ENCODE data around the gene PRDM16. TPM values are rescaled to one million over a fixed set of nuclear protein-coding genes. Genes with fewer than 3 reads are reported as not detected.

The PRDM16 gene
- total RNA-seq, 1 experiment from 2014 or later = 0.17 TPM

DNA sequence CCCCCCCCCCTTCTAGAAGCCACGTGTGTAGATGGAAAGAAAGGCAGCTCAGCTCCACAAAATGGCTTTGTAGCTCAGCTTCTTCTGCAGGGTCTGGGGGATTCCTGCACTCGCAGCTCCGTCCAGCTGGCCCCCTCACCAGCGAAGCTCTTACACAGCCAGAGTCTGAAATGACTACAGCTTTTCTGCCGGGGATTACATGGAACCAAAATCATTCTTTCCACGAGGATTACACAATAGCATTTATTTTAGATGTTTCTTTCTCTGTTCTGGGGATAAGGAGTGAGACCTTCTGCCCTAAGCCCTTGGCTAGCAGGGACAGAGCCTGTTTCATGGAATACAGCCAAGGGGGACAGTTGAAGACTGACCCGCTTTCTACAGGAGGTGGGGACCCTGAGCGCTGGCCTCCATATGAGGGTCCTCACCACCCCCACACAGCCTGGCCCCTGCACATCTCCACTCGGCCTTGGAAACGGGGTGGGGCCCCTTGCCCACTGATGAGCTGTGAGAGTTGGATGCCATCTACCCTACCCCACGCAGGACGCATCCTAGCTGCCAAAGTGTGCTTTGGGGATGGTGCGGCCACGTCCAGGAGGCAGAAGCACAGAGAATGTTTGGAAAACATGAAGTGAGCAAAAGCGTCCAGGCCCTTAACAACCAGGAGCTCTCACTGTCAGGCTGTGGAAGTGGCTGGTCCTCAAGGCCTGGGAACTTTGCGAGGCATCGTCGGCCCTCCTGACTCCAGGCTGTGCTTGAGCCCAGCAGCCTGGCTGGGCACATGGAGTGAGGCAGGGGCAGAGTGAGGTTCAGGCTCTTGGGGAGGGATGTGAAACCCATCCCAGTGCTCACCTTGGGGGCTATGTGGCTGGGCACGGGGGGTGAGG, 33.2 kb upstream of the PRDM16 start:
- no peak overlapping the region for H2BK15ac ChIP-seq (ENCODE audit: low read depth, low read length)
- no peaks in the 10 kb centered on the region for H3K4me1 ChIP-seq (ENCODE audit: insufficient read depth, low read length)
- H2BK120ac ChIP-seq (ENCODE audit: low read depth, low read length, poor library complexity, severe bottlenecking) = no peak overlapping the region
- Mint-ChIP-seq H3K9me3 (peaks cover 0 to 23% of the 10 kb centered on the region in 2 experiments; a peak in 2 of 5 replicates), H3K27ac (peak overlapping the region in 1 of 3 experiments; percentile 70; a peak in 1 of 7 replicates), H3K27me3 (ENCODE audit: low read depth) (peaks cover 4% of the 10 kb centered on the region), H3K36me3 (ENCODE audit: insufficient read depth in 1 of 3, low read depth in 3 of 3) (peaks cover 0 to 9% (median 0%) of the 10 kb centered on the region in 3 experiments; a peak in 2 of 7 replicates), H3K4me3 (no peak overlapping the region), H3K4me1 (peaks cover 0 to 3% of the 10 kb centered on the region in 2 experiments; a peak in 1 of 4 replicates)
- no peaks in the 10 kb centered on the region for H3K23me2 ChIP-seq (ENCODE audit: insufficient read length, low read depth, low read length, poor library complexity, severe bottlenecking)
- no peak overlapping the region for H3K23ac ChIP-seq (ENCODE audit: insufficient read length, low read depth, low read length)
- H3K4me2 ChIP-seq (ENCODE audit: insufficient read depth, insufficient read length, low read length) = no peak overlapping the region
- no peak overlapping the region for H2BK12ac ChIP-seq (ENCODE audit: insufficient read length, low read depth, low read length)
- H3K27ac ChIP-seq (ENCODE audit: insufficient read length, low read depth, low read length) = no peak overlapping the region
- no peak overlapping the region for H2AFZ ChIP-seq (ENCODE audit: low read length)
- H2BK20ac ChIP-seq (ENCODE audit: low read depth, low read length, poor library complexity, severe bottlenecking) = no peak overlapping the region
- no peak overlapping the region for H3K4ac ChIP-seq (ENCODE audit: low read depth, low read length)
- H3K27me3 ChIP-seq (ENCODE audit: insufficient read depth, low read length) = no peaks in the 10 kb centered on the region
- WGBS (ENCODE audit: extremely low coverage, insufficient read length, low lambda C conversion rate) = no CpG with 5 or more reads among the region's 19 CpGs
- no peaks in the 10 kb centered on the region for H3K79me2 ChIP-seq (ENCODE audit: insufficient read depth, low read length)
- no peak overlapping the region for H4K91ac ChIP-seq (ENCODE audit: insufficient read length, low read depth, low read length)
- H3K56ac ChIP-seq (ENCODE audit: insufficient read length, low read depth, low read length) = no peak overlapping the region
- no peak overlapping the region for H4K5ac ChIP-seq (ENCODE audit: insufficient read length, low read depth, low read length)
- no peaks in the 10 kb centered on the region for H4K20me1 ChIP-seq (ENCODE audit: control insufficient read depth, insufficient read depth, insufficient read length)
- H3K9me3 ChIP-seq (ENCODE audit: control insufficient read depth, low read depth, low read length) = peaks cover 8% of the 10 kb centered on the region
- H3T11ph ChIP-seq (ENCODE audit: low read length) = no peak overlapping the region
- no peak overlapping the region for H3K14ac ChIP-seq (ENCODE audit: insufficient read depth, low read length)
- H4K8ac ChIP-seq (replicated peaks; ENCODE audit: insufficient read length, low read depth, low read length) = no peak overlapping the region
- TF ChIP-seq, protein P1, sequence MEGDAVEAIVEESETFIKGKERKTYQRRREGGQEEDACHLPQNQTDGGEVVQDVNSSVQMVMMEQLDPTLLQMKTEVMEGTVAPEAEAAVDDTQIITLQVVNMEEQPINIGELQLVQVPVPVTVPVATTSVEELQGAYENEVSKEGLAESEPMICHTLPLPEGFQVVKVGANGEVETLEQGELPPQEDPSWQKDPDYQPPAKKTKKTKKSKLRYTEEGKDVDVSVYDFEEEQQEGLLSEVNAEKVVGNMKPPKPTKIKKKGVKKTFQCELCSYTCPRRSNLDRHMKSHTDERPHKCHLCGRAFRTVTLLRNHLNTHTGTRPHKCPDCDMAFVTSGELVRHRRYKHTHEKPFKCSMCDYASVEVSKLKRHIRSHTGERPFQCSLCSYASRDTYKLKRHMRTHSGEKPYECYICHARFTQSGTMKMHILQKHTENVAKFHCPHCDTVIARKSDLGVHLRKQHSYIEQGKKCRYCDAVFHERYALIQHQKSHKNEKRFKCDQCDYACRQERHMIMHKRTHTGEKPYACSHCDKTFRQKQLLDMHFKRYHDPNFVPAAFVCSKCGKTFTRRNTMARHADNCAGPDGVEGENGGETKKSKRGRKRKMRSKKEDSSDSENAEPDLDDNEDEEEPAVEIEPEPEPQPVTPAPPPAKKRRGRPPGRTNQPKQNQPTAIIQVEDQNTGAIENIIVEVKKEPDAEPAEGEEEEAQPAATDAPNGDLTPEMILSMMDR (conservative IDR thresholded peaks at IDR 0.05) = no peak
- no peak overlapping the region for H3K18ac ChIP-seq (ENCODE audit: insufficient read length, low read depth, low read length)
- H2AK5ac ChIP-seq (ENCODE audit: insufficient read length, low read length) = no peak overlapping the region
- no peak overlapping the region for H2BK5ac ChIP-seq (ENCODE audit: insufficient read length, low read length)
- no peaks in the 10 kb centered on the region for H3K79me1 ChIP-seq (ENCODE audit: insufficient read depth, low read depth, low read length, poor library complexity, severe bottlenecking)
- no peak overlapping the region for H3K9ac ChIP-seq (ENCODE audit: extremely low read depth, insufficient read length, low read length)
- DNase-seq = no peak

Data from H9 (cell line).